Measurements from ENCODE around the gene ANXA4. TPM values are rescaled to one million over a fixed set of nuclear protein-coding genes. Genes with fewer than 3 reads are reported as not detected.

ANXA4 gene
- total and polyA plus RNA-seq, 2 of the 13 experiments (the other 11 are each of a cell fraction or from before 2014, with no cell fraction given), result 155 to 168 TPM

- TF ChIP-seq MAZ (IDR thresholded peaks at IDR 0.05; ENCODE audit: borderline replicate concordance, low read depth, low read length) (peak; percentile 92), MAZ (CRISPR knock-in tag; IDR thresholded peaks at IDR 0.05; ENCODE audit: low read depth) (peak; percentile 99), HDAC6 (IDR thresholded peaks at IDR 0.05; ENCODE audit: low read depth, low read length) (no peak), FOXA3 (CRISPR knock-in tag; IDR thresholded peaks at IDR 0.05) (peak; percentile 80), ARNTL (CRISPR knock-in tag; IDR thresholded peaks at IDR 0.05) (no peak), ELF1 (CRISPR knock-in tag; IDR thresholded peaks at IDR 0.05) (peak; percentile 86), DDIT3 (CRISPR knock-in tag; IDR thresholded peaks at IDR 0.05) (no peak), ZNF782 (CRISPR knock-in tag; IDR thresholded peaks at IDR 0.05; ENCODE audit: borderline replicate concordance) (peak; percentile 79), ATAD3A (CRISPR knock-in tag; IDR thresholded peaks at IDR 0.05) (no peak), SMAD1 (CRISPR knock-in tag; IDR thresholded peaks at IDR 0.05; ENCODE audit: borderline replicate concordance, low read depth) (peak; percentile 69; the same call in 1 of the 2 replicates), ZNF446 (CRISPR knock-in tag; IDR thresholded peaks at IDR 0.05) (peak; percentile 66; the same call in 1 of the 2 replicates), PHB2 (IDR thresholded peaks at IDR 0.05; ENCODE audit: partially characterized antibody) (no peak), HNRNPH1 (optimal IDR thresholded peaks at IDR 0.05; ENCODE audit: low read depth, low read length) (peak; percentile 66), ASH2L (IDR thresholded peaks at IDR 0.05; ENCODE audit: insufficient read length, low read depth, low read length) (peak; percentile 93), ZBTB20 (CRISPR knock-in tag; IDR thresholded peaks at IDR 0.05; ENCODE audit: borderline replicate concordance, low read depth) (peak; percentile 64), ZBTB8A (CRISPR knock-in tag; IDR thresholded peaks at IDR 0.05; ENCODE audit: borderline replicate concordance, low read depth) (no peak), PRDM10 (CRISPR knock-in tag; IDR thresholded peaks at IDR 0.05; ENCODE audit: low read depth) (peak; percentile 85), TEAD2 (CRISPR knock-in tag; IDR thresholded peaks at IDR 0.05) (0 out of 2 replicates have a peak, but pooled peaks have one; percentile 58), ELF3 (CRISPR knock-in tag; IDR thresholded peaks at IDR 0.05) (peak; percentile 82), NR3C1 (CRISPR knock-in tag; IDR thresholded peaks at IDR 0.05) (no peak), PLSCR1 (CRISPR knock-in tag; IDR thresholded peaks at IDR 0.05; ENCODE audit: borderline replicate concordance) (no peak)
Observed at GRCh38 chr2:69829256-69830044, 87.5 kb downstream of the ANXA4 start, which contains the start of gene GMCL1 (continued).

Data from HepG2 (cell line).